SK-N-SH treated with all-trans-retinoic acid at 6 μM for 48 hours (cell line): ENCODE results near the gene HTR1D.

Experiments used
- ZNF565 ChIP-seq: fragments of 450-650 bp; formaldehyde crosslinking; conservative IDR thresholded peaks from 2 replicates; pipeline ENCODE4 v1.5.0; 2020; ENCODE audit warnings: low read depth, mild to moderate bottlenecking, moderate library complexity
- TF ChIP-seq, protein P1 (sequence below): fragments of 250-450 bp; sonication (Bioruptor Pico); IDR thresholded peaks from 2 replicates; pipeline ENCODE4 v1.5.1; 2020; ENCODE audit warnings: low read depth, mild to moderate bottlenecking, moderate library complexity

DNA sequence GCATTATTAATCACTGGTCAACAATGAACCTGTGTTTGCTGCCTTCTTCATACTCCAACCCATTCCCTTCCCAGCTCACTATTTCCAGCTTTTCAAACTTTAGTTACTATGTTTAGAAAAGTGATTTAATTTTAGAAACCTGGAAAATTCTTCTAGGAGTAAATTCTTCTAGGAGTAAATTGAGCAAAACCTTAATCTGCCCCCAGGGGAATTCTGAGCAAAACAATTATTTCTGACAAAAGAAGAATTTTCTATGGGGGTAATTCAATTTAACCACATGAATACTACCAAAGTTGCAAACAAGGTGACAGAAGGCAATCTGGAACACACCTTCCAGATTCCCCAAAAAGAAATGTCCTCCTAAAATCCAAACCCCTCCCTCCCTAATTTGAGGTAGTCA, 50.4 kb downstream of the HTR1D start:
- no peak for TF ChIP-seq ZNF565 (CRISPR knock-in tag)
- TF ChIP-seq, protein P1, sequence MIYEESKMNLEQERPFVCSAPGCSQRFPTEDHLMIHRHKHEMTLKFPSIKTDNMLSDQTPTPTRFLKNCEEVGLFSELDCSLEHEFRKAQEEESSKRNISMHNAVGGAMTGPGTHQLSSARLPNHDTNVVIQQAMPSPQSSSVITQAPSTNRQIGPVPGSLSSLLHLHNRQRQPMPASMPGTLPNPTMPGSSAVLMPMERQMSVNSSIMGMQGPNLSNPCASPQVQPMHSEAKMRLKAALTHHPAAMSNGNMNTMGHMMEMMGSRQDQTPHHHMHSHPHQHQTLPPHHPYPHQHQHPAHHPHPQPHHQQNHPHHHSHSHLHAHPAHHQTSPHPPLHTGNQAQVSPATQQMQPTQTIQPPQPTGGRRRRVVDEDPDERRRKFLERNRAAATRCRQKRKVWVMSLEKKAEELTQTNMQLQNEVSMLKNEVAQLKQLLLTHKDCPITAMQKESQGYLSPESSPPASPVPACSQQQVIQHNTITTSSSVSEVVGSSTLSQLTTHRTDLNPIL (CRISPR knock-in tag): no peak
